A172 (cell line): ENCODE results near the gene NUB1. TPM values are rescaled to one million over a fixed set of nuclear protein-coding genes. Genes with fewer than 3 reads are reported as not detected.

Experiments
- DNase-seq: peaks from one replicate; pipeline ENCODE4 v3.0.0-alpha.2; 2015; ENCODE audit warnings: low spot score
- total RNA-seq: library from RNA; depleted of rRNA; stranded (reverse); fragments of >200 nt; shearing (Covaris generic); gene quantifications from 2 replicates; pipeline ENCODE4 v1.2.3, GENCODE V29; 2014

Gene NUB1
- total RNA-seq, 1 experiment from 2014 or later, result 58.0 TPM

GRCh38 chr7:151312831-151313809 lies 28.5 kb upstream of the NUB1 start:
- DNase-seq, result no peak

- no peak for DNase-seq
Measured at GRCh38 chr7:151313857-151314256, 27.8 kb upstream of the NUB1 start.

GRCh38 chr7:151314401-151314800 lies 27.2 kb upstream of the NUB1 start:
- DNase-seq, result no peak

GRCh38 chr7:151315038-151315655 lies 26.5 kb upstream of the NUB1 start:
- peak; percentile 46 for DNase-seq

GRCh38 chr7:151316896-151317295 lies 24.7 kb upstream of the NUB1 start:
- no peak for DNase-seq

GRCh38 chr7:151317936-151318335 lies 23.7 kb upstream of the NUB1 start:
- no peak for DNase-seq

- no peak for DNase-seq
Measured at GRCh38 chr7:151319189-151319588, 22.4 kb upstream of the NUB1 start.

GRCh38 chr7:151320263-151320845 lies 21.3 kb upstream of the NUB1 start:
- DNase-seq, result no peak

- DNase-seq, result no peak
Measured at GRCh38 chr7:151321341-151321740, 20.3 kb upstream of the NUB1 start.

- no peak for DNase-seq
Measured at GRCh38 chr7:151322906-151323305, 18.7 kb upstream of the NUB1 start.

- no peak for DNase-seq
Measured at GRCh38 chr7:151327022-151327421, 14.6 kb upstream of the NUB1 start.

GRCh38 chr7:151327659-151328058 lies 14.0 kb upstream of the NUB1 start:
- DNase-seq, result peak; percentile 46

- DNase-seq, result no peak
Measured at GRCh38 chr7:151330181-151330580, 11.4 kb upstream of the NUB1 start.

- DNase-seq, result no peak
Measured at GRCh38 chr7:151330661-151331060, 11.0 kb upstream of the NUB1 start.

- no peak for DNase-seq
Measured at GRCh38 chr7:151334628-151335027, 7.0 kb upstream of the NUB1 start.

- no peak for DNase-seq
Measured at GRCh38 chr7:151336027-151336708, 5.4 kb upstream of the NUB1 start.

- no peak for DNase-seq
Measured at GRCh38 chr7:151337346-151337745, 4.3 kb upstream of the NUB1 start.

- no peak for DNase-seq
Measured at GRCh38 chr7:151338809-151339208, 2.8 kb upstream of the NUB1 start.

- DNase-seq, result no peak
Measured at GRCh38 chr7:151339651-151340382, 1.8 kb upstream of the NUB1 start.

- no peak for DNase-seq
Measured at GRCh38 chr7:151340794-151341356, 737 bp upstream of the NUB1 start.

GRCh38 chr7:151342102-151342646 lies 562 bp downstream of the NUB1 start:
- DNase-seq, result no peak
